ENCODE measurements around the gene POMGNT2. TPM values are rescaled to one million over a fixed set of nuclear protein-coding genes. Genes with fewer than 3 reads are reported as not detected.

The POMGNT2 gene
- total RNA-seq, 1 donor = 10.1 TPM

DNA sequence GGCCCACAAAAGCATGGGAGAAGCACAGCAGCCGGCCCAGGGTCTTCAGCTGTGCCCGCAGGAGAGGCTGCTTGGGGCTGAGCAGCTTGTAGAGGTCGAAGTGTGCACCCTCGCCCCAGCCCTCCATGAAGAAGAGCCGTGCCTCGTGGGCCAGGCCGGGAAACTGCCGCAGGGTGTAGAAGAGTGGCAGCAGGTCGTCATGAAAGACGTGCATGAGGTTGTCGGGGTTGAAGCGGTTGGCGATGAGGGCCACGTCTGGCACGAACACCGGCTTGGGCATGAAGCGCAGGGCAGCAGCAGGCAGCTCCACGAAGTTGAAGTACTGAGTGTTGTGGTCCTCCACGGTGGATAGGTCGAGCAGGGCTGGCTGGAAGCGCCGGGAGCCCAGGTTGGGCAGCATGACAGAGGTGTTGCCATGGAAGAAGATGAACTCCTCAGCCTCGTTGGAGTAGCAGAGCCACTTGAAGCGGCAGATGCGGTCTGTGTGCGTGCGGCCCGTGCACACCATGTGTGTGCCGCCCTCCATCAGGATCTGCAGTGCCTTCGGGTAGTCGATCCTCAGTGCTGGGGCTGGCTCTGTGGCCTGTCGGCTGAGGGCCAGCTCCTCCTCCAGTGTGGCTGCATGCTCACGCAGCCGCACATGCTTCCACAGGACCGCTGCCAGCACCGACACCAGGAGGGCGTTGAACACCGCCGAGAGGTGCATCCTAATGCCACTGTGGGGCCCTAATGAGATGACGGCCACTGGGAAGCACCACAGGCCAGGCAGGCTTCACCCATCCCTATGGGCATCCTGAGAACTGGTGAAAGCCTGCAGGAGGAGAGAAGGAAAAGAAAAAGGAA is 24.9 kb downstream of the POMGNT2 start:
- Histone ChIP-seq H3K27me3 (ENCODE audit: insufficient read depth, low read length) (no peaks in the 10 kb centered on the region), H4K20me1 (ENCODE audit: insufficient read depth, low read length) (peaks cover 2% of the 10 kb centered on the region), H3K79me2 (ENCODE audit: insufficient read depth, low read length) (no peaks in the 10 kb centered on the region), H3K27ac (ENCODE audit: low read depth, low read length) (no peak overlapping the region), H2AFZ (ENCODE audit: low read length) (no peak overlapping the region), H3K36me3 (ENCODE audit: insufficient read depth, low read length) (no peaks in the 10 kb centered on the region), H3K9me3 (ENCODE audit: low read depth, low read length) (no peaks in the 10 kb centered on the region), H3K4me1 (ENCODE audit: insufficient read depth, low read length) (no peaks in the 10 kb centered on the region), H3K4me2 (ENCODE audit: insufficient read depth, low read length) (no peak overlapping the region), H3K4me3 (ENCODE audit: insufficient read depth, low read length) (no peak overlapping the region)
- TF ChIP-seq, protein P1, sequence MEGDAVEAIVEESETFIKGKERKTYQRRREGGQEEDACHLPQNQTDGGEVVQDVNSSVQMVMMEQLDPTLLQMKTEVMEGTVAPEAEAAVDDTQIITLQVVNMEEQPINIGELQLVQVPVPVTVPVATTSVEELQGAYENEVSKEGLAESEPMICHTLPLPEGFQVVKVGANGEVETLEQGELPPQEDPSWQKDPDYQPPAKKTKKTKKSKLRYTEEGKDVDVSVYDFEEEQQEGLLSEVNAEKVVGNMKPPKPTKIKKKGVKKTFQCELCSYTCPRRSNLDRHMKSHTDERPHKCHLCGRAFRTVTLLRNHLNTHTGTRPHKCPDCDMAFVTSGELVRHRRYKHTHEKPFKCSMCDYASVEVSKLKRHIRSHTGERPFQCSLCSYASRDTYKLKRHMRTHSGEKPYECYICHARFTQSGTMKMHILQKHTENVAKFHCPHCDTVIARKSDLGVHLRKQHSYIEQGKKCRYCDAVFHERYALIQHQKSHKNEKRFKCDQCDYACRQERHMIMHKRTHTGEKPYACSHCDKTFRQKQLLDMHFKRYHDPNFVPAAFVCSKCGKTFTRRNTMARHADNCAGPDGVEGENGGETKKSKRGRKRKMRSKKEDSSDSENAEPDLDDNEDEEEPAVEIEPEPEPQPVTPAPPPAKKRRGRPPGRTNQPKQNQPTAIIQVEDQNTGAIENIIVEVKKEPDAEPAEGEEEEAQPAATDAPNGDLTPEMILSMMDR (IDR thresholded peaks at IDR 0.05; ENCODE audit: extremely low read depth, low read depth, low read length) = no peak
- no peak for DNase-seq (ENCODE audit: insufficient read length, low spot score, missing footprints)

DNA sequence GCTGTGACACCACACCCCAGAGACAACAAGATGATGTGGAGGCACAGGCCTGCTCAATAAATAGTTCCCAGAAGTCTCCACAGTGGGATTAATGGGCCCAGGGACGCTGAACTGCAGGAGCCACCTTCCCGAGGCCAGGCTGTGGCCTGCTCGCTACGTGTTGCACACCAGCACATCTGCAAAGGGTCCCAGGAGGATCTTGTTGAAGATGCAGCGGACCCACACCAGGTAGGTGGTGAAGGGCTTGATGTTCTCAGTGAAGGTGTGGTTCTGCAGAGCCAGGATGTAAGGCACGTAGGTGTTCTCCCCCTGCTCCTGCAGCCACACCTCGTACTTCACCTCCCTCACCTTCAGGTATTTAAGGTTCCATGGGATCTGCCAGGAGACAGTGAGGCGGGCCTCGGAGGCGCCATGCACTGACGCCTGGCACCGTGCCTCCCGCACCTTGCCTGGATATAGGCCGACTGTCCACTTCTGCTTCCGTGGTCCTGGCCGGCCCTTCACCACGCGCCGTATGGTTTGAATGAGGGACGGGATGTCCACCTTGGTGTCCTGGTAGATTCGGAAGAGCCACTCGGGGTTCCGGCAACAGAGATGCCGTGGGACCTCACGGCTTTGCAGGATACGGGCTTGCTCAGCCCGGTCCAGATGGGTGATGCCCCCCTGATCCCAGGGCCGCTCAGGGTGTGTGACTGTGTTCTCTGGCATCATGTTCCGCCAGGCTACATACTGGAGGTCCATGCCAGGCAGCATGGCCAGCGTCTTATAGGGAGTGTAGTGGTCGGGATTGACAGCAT is 26.1 kb downstream of the POMGNT2 start:
- no peaks in the 10 kb centered on the region for H3K36me3 ChIP-seq (ENCODE audit: insufficient read depth, low read length)
- H3K9me3 ChIP-seq (ENCODE audit: low read depth, low read length) = no peaks in the 10 kb centered on the region
- no peaks in the 10 kb centered on the region for H3K27me3 ChIP-seq (ENCODE audit: insufficient read depth, low read length)
- H3K4me3 ChIP-seq (ENCODE audit: insufficient read depth, low read length) = no peak overlapping the region
- peaks cover 2% of the 10 kb centered on the region for H4K20me1 ChIP-seq (ENCODE audit: insufficient read depth, low read length)
- no peak overlapping the region for H3K4me2 ChIP-seq (ENCODE audit: insufficient read depth, low read length)
- H2AFZ ChIP-seq (ENCODE audit: low read length) = no peak overlapping the region
- no peak for DNase-seq (ENCODE audit: insufficient read length, low spot score, missing footprints)
- H3K79me2 ChIP-seq (ENCODE audit: insufficient read depth, low read length) = no peaks in the 10 kb centered on the region
- no peaks in the 10 kb centered on the region for H3K4me1 ChIP-seq (ENCODE audit: insufficient read depth, low read length)
- TF ChIP-seq, protein P1 (IDR thresholded peaks at IDR 0.05; ENCODE audit: extremely low read depth, low read depth, low read length) = no peak
- no peak overlapping the region for H3K27ac ChIP-seq (ENCODE audit: low read depth, low read length)

DNA sequence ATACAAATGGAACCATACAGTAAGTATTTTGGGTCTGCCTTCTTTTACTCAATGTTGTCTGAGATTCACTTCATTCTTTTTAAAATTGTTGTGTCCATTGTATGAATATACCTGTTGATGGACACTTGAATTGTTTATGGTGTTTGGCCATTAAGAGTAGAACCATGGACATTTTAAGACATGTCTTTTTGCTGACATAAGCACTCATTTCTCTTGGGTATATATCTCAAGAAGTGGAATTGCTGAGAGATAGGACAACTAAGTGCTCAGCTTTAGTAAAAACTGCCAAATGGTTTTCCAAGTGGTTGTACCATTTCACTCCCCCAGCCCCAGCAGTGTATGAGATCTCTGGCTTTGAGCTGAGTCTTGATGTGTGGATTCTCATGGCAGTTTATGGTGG is 28.2 kb downstream of the POMGNT2 start:
- no peaks in the 10 kb centered on the region for H3K27me3 ChIP-seq (ENCODE audit: insufficient read depth, low read length)
- no peak overlapping the region for H3K4me3 ChIP-seq (ENCODE audit: insufficient read depth, low read length)
- H3K79me2 ChIP-seq (ENCODE audit: insufficient read depth, low read length) = no peaks in the 10 kb centered on the region
- H3K4me2 ChIP-seq (ENCODE audit: insufficient read depth, low read length) = no peak overlapping the region
- DNase-seq (ENCODE audit: insufficient read length, low spot score, missing footprints) = no peak
- no peak overlapping the region for H2AFZ ChIP-seq (ENCODE audit: low read length)
- no peaks in the 10 kb centered on the region for H3K4me1 ChIP-seq (ENCODE audit: insufficient read depth, low read length)
- H3K27ac ChIP-seq (ENCODE audit: low read depth, low read length) = no peak overlapping the region
- no peaks in the 10 kb centered on the region for H3K9me3 ChIP-seq (ENCODE audit: low read depth, low read length)
- H3K36me3 ChIP-seq (ENCODE audit: insufficient read depth, low read length) = no peaks in the 10 kb centered on the region
- peaks cover 2% of the 10 kb centered on the region for H4K20me1 ChIP-seq (ENCODE audit: insufficient read depth, low read length)
- TF ChIP-seq, protein P1 (IDR thresholded peaks at IDR 0.05; ENCODE audit: extremely low read depth, low read depth, low read length) = no peak

DNA sequence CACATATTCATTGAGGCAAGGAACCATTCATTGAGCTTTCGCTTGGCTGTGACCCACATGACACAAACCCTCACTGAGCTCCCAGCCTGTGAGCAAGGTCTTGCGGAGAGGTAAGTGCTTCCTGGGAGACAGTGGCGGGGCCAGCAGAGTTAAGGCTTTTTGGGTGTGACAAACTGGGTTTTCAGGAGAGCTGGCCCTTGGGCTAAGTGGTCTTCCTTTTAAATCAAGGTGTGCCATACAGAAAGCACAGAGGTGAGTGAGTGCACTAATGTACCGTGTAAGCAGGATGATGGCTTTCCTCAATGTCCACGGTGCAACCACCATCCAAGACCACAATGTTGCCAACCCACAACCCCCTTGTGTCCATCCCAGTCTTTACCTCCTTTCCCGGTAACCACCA is 28.6 kb downstream of the POMGNT2 start:
- TF ChIP-seq, protein P1 (IDR thresholded peaks at IDR 0.05; ENCODE audit: extremely low read depth, low read depth, low read length) = no peak
- H3K79me2 ChIP-seq (ENCODE audit: insufficient read depth, low read length) = no peaks in the 10 kb centered on the region
- no peak overlapping the region for H3K4me2 ChIP-seq (ENCODE audit: insufficient read depth, low read length)
- no peaks in the 10 kb centered on the region for H3K4me1 ChIP-seq (ENCODE audit: insufficient read depth, low read length)
- H3K9me3 ChIP-seq (ENCODE audit: low read depth, low read length) = no peaks in the 10 kb centered on the region
- no peaks in the 10 kb centered on the region for H3K27me3 ChIP-seq (ENCODE audit: insufficient read depth, low read length)
- no peak overlapping the region for H2AFZ ChIP-seq (ENCODE audit: low read length)
- H4K20me1 ChIP-seq (ENCODE audit: insufficient read depth, low read length) = peaks cover 2% of the 10 kb centered on the region
- no peak for DNase-seq (ENCODE audit: insufficient read length, low spot score, missing footprints)
- H3K4me3 ChIP-seq (ENCODE audit: insufficient read depth, low read length) = no peak overlapping the region
- H3K36me3 ChIP-seq (ENCODE audit: insufficient read depth, low read length) = no peaks in the 10 kb centered on the region
- H3K27ac ChIP-seq (ENCODE audit: low read depth, low read length) = no peak overlapping the region
